Measurements from ENCODE around the gene KRTAP5-6.

The KRTAP5-6 gene

DNA sequence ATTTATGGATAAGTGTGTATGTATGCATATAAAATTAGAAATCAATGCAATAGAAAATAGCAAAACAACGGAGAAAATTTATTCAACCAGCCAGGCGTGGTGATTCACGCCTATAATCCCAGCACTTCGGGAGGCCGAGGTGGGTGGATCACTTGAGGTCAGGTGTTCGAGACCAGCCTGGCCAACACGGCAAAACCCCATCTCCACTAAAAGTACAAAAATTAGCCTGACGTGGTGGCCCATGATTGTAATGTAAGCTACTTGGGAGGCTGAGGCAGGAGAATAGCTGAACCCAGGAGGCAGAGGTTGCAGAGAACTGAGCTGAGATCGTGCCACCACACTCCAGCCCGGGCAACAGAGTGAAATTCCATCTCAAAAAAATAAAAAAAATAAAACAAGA lies 5.5 kb downstream of the KRTAP5-6 start:
- DNase-seq (ENCODE audit: low read depth, low spot score): no peak

DNA sequence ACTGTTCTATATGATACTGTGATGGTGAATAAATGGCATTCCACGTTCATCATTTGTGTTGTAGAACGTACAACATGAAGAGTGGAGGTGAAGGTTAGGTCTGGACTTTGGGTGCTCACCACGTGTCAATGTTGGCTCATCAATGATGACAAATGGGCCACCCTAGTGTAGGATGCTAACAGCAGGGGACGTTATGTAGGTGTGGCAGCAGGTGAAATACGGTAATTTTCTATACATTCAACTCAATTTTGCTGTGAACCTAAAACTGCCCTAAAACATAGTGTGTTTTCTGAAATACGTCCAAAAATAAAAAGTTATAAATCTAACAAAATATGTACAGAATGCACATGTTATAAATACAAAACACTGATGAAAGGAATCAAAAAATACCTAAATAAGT lies 6.2 kb downstream of the KRTAP5-6 start:
- no peak for DNase-seq (ENCODE audit: low read depth, low spot score)

DNA sequence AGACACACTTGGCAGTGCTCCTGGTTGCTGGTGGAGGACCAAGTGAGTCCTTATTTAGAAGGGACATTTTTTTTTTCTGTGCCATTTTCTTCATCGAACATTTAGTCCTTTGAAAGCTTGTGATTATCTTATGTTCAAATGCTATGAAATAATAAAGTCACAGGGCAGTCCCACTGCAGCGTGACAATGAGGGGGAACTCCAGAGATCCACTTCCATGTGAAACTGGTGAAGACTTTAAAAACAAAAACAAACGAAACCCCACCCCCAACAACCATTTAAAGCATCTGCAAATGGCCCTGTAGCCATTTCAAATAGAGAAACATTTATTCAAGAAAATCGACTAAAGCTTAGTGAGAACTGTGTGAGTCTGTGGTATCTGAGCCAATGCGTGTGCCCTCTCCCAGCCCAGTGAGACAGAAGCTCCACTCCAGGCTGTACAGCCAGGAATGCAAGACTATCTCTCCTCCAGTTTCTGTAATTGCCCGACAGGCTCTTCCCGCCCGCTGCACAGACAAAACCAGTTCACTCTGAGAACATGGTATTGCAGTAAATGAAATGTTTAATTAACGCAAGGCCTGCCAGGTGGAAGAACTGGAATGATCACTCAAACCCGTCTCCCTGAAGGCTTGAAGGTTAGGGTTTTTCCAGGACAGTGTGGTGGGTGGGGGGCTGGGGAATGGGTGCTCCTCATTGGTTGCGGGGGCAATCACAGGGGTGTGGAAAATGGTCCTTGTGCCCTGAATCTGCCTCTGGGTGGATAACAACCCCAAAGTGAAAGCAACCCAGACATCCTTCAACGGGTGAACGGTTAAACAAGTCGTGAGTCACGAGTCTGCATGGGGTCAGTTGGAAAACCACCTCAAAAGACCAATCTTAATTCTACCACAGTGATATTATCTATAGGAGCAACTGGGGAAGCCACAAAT lies 8.4 kb downstream of the KRTAP5-6 start:
- no peak for DNase-seq (ENCODE audit: low read depth, low spot score)

DNA sequence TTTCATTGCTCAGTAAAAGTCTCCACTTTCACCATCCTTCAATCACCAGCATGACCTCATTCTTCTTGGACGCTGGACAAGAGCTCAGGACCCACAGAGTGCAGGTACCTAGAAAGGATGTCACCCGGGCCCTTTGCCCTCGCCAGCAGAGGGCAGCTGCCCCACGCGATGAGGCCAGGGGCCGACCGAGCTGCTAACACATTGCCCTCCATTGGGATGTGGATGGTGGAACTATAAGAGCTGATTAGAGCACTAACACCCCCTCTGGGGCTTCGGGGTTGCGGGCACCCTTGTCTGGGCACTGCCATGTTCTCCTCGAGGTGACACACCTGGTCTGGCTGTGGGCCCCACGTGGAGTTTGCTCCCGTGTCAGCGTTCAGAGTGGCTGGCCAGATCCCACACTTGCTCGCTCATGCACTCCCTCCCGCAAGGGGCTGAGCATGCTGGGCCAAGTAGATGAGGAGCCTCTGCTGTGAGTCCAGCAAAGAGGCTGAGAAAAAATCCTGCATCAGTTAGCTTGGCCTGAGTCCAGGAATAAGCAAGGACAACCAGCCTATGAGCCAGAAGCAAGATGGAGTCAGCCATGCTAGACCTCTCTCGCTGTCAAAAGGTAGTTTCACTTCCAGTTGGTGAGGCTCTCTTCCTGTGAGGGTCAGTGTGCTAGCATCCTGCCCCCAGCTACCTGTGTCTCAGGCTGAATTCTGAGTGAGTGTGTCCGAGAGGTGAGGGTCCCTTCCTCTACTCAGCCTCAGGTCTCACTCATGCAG lies 9.8 kb downstream of the KRTAP5-6 start:
- no peak for DNase-seq (ENCODE audit: low read depth, low spot score)

DNA sequence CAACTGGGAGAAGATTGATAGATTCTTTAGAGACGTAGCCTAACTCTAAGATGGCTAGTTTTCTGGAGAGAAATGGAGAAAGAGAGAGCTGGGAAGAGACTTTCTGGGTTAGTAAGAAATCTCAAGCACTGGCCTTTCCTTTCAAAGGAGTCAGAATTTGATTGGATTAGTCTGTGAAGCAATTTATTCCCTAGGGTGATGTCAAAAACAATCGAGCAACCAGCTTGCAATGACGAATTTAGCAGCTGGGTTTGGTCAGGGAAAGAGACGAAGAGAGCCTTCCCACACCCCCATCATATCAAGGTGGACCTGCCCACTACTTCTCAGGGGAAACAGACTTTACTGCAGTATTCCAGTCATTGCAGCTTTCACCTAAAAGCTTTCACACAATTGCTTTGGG lies 10.8 kb downstream of the KRTAP5-6 start:
- no peak for DNase-seq (ENCODE audit: low read depth, low spot score)

DNA sequence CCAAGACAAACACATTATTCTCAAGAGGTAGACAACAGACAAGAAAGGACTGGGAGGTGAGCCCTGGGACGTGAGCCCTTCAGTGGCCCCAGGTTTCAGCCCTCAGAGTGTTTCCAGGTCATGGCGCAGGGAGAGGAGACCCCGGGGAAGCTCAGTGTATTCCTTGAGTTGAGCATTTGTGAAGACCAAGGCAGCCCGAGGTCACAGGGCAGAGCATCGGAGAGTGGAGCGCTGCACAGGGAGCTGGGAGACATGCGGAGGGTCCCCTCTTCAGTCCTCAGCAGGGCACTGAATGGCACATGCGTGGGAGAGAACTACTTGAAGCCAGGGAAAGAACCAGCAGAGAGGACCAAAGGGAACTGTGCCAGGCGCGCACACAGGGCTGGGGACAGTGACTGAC lies 11.7 kb downstream of the KRTAP5-6 start:
- DNase-seq (ENCODE audit: low read depth, low spot score): no peak

DNA sequence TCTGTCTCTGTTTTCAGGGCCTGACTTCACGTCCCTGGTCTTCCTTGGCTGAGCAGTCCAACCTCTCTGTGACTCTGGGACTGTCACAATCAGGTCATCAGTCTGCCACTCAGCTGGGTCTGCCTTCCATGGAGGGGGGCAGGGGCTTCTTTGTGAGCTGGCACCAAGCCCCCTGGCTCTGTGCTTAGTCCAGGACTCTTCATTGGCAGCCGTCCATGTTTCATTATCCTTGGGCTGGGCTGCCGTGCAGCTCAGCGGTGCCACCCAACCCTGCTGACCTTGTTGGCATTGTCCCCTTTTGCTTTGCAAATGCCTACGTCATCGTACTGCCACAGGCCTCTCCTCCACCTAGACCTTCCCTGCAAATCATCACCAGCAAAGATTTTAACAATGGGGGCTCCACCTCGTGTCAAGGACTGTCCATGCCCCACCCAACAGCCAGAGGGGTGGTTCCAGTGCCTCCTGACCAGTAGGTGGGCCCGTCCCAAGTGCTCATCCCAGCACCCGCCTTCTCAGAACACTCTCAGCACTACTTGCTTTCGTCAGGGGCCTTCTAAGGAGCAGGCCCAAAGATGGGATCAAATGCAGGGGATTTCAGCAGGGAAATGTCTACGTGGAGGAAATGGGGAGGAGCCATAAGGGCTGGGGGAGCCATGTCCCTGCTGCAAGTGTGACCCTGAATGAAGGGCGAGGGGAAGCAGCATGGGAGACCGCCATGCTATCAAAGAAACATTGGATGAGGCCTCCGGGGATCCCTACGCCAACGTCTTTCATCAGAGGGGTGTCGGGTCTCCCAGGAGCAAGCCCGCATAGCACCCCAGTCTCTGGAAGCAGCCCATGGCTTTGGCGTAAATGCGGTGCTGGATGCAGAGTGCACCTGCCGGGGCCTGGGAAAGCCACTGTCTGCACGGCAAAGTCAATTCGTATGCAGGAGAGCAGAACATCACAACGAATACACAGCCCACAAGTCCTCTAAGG lies 18.2 kb downstream of the KRTAP5-6 start:
- DNase-seq (ENCODE audit: low read depth, low spot score): no peak

DNA sequence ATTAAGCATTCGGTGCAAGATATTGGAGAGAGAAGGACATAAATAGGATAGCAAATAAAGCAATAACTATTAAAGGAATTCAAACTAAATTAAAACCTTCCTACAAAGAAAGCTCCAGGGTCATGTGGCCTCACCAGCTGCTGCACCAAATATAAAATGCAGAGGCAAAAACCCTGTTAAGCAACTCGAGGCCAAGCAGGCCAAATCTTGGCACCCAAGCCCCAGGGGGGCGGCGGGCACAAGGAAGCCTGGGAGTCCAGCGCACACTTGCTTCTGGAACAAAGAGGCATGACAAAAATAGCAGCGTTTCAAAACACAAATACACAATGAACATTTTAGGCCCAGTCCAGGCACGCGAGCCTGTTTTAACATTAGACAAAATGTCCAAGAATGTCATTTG lies 20.8 kb downstream of the KRTAP5-6 start:
- DNase-seq (ENCODE audit: low read depth, low spot score): no peak

DNA sequence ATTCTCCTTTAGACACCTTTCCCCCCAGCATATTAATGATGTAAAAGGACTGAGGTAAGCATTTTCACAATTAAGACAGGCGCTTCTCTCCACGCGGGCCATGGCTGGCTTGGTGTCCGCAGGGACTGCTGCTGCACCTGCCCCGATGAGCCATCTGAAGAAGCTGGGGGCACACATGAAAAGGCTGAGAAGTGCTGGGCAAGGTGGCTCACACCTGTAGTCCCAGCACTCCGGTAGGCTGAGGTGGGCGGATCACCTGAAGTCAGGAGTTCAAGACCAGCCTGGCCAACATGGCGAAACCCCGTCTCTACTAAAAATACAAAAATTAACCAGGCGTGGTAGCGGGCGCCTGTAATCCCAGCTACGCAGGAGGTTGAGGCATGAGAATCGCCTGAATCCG lies 21.3 kb downstream of the KRTAP5-6 start:
- no peak for DNase-seq (ENCODE audit: low read depth, low spot score)

DNA sequence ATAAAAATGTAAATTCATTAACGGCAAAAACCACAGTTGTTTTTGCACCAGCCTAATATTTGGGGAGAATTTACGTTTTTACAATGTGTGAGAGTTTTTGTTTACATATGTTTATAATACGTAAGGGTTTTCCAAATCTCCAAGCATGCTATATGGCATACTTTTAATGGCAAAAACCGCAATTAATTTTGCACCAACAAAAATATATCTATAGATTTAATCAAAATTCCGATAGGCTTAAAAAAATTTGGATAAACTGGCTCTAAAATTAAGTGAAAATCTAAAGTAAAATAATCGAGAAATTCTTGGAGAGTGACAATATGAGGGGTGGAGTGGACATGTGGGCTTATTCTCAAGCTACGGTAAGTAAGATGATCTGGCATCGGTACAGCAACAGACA lies 22.8 kb downstream of the KRTAP5-6 start:
- DNase-seq (ENCODE audit: low read depth, low spot score): no peak

DNA sequence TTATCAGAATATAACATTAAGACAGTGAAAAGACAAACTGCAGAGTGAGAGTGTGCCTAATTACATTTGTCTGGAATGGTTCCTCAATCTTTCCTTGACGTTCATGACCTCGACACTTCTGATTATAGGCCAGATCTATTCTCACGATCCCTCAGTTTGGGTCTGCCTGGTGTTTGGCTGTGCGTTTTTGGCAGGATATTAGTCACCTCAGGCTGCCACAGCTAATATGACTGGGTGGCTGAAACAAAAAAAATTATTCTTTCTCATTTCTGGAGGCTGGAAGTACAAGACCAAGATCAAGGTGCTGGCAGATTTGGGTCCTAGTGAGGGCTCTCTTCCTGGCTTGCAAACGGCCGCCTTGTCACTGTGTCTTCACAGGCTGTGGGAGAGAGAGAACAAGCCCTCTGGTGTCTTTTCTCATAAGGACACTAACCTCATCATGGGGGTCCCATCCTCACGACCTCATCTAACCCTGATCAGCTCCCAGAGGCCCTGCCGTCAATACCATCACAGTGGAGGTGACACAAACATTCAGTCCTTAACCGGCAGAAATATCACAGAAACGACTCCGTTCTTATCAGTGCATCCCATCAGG lies 30.2 kb downstream of the KRTAP5-6 start:
- DNase-seq (ENCODE audit: low read depth, low spot score): no peak

DNA sequence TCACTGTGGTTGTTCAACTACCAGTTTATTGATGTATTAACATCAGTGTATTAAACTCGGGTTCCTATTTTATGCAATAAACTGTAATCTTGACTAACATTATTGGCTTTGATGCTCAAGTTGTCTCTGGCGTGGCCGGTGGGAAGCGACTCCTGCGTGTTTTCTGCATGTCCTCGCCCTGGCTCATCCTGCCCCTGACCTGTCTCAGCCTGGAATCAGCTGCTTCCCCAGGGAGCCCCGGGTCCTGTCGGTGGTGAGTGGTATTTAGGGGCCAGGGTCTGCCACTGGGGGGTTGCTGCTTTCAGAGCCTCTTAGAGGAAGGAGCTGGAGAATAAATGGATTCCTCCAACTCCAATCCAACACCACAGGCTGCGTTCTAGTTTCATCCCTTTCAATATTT lies 30.9 kb downstream of the KRTAP5-6 start:
- DNase-seq (ENCODE audit: low read depth, low spot score): no peak

DNA sequence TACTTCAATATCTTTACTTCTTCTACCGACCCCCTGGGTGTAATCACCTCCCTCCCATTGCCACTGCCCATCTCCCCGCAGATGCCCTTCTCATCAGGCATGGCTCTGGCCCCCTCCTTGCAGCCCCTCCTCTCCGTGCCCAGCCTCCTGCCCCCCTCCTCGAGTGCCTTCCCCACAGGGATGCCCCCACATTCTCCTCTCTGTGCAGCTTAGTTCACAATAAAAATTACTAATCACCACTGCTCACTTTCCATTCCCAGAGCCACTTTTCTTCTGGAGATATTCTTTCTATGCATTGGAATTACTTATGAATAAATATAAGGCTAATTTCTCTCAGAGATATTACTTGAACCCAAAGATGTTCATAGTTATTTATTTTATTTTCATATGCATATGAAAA lies 31.3 kb downstream of the KRTAP5-6 start:
- DNase-seq (ENCODE audit: low read depth, low spot score): no peak

DNA sequence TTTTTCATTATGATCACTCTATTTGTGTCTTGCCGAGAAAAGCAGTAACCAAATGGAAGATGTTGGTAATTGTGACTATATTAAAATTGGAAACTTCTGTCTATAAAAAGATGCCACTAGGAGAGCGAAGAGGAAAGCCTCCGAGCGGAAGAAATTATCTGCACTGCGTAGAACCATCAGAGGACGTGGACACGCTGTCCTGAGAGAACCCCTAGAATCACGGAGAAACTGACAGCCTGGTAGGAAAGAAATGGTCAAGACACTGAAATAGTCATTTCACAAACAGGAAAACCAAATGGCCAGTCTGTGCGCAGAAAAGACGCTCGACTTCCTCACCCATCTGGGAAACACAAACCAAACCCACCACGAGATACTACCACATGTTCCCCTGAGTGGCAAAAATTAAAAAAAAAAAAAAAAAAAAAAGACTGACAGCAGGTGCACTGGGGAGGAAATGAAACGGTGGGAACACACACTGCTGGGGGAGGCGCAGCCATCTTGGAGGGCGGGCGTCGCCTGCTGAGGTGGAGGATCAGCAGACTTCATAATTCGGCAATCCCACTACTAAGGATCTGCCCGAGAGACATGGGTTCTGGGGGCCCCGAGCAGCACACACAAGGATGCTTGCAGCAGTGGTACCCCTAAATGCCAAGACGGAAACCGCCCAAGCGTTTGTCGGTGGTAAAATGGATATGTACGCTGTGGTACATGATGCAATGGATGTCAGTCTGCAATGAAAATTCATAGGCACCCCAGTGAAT lies 32.1 kb downstream of the KRTAP5-6 start:
- DNase-seq (ENCODE audit: low read depth, low spot score): no peak

DNA sequence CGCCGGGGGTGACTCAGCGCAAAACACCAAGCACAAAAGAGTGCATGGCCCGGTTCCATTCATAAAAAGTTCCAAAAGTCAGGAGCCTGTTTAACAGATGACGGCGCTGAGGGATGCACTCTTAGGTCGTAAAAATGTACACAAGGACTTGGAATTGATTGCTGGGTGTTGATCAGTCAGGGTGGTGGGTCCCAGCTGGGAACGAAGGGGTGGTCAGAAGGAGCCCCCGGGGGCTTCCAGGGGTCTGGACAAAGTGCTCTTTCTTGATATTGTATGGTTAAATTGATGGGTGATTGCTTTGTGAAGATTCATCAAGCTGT lies 32.7 kb downstream of the KRTAP5-6 start:
- no peak for DNase-seq (ENCODE audit: low read depth, low spot score)

DNA sequence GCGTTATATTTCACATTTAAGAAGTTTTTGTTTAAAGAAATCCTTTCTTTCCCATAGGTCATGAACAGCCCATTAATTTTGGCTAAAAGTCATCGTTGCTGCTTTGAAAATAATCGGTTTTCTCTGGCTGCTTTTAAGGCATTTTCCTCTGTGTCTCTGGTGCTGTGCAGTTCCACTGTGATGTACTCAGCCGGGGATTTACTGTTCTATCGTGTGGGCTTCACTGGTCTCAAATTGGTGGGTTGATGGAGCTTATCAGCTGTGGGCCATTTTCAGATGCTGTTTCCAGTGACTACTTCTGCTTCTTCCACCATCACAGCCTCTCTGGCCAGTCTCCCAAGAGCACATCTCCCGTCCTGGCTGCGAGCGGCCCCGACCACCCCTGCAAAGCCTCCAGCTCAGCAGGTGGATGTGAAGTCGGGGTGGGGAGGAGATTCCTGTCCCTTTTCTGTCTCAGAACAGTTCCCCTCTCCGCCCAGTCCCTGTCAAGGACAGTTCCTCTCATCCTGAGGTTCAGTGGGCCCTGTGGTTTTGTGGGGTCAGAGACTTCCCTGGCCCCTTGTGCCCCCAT lies 33.1 kb downstream of the KRTAP5-6 start:
- DNase-seq (ENCODE audit: low read depth, low spot score): no peak

DNA sequence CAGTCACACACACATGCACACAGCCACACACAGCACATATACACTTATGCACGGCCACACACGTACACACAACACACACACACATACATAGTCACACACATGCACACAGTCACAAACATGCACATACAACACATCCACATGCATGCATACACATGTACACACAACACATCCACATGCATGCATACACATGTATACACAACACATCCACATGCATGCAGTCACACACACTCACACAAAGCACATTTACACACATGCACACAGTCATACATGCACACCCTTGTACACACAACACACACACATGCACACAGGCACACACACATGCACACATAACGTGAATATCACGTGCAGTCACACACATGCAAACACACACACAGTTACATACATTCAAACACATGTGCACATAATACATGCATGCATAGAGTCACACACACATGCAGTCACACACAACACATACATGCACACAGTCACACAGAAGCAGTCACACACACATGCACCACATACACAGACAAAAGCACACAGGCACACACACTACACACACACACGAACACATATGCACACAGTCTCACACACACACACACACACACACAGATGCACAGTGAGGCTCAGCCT lies 34.6 kb downstream of the KRTAP5-6 start:
- DNase-seq (ENCODE audit: low read depth, low spot score): no peak

DNA sequence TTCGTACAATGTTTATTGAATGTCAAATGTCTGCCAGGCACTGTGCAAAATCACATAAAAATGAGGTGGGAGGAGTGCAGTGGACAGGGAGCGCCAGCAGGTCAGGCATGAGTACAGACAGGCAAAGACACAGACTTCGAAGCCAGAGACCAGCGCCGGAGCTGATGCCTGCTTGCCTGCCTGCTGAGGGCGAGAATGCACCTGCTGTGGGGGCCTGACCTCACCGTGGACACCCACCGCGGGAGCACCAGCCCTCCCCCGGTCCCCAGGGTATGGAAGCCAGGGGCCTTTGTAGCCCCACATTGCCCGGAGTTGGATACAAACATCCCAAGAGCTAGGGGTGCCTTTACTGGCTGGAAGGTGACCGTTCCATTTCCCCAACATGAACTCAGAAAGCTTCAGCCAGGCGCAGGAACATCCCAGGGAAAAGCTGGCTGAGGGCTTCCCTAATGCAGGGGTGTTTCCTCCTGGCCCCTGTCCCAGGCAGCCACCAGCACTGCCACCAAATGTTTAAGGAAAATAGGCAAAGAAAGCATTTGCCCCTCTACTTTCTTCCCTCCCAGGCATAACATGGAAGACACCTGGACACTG lies 35.5 kb downstream of the KRTAP5-6 start:
- DNase-seq (ENCODE audit: low read depth, low spot score): no peak

DNA sequence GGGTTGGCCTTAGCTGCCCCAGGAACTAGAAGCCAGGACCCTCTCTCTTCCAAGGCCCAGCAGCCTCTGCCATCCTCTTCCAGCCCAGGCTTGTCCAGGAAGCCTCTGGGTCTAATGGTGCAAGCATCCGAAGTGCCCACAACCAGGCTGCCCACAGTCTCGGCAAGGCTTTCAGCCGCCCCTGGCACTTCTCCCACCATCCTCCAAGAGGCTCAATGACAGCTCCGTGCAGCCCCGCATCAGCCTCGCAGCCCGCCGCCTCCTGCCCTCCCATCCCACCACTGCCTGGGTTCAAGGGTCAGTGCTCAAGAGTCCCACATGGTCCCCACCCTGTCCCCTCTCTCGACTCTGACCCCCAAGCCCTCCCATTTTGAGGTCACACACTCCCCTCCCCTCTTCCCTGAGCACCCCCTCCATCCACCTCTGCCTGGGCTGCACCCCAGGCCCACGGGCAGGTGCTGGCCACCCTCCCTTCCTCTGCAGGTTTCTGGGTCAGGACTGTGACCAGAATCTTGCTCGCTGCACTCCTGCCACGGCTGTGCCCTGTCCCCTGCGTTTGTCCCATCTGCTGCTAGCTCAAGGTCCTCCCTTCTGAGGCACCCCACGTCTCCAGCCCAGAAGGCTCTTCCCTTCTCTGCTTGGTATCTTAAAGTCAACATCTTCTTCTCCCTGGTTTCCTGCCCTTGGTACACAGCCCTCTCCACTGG lies 36.2 kb downstream of the KRTAP5-6 start:
- DNase-seq (ENCODE audit: low read depth, low spot score): no peak

All from iPS DF 19.7 (cell line).